ENCODE results near the gene GTF3C1.

GTF3C1 gene

DNA sequence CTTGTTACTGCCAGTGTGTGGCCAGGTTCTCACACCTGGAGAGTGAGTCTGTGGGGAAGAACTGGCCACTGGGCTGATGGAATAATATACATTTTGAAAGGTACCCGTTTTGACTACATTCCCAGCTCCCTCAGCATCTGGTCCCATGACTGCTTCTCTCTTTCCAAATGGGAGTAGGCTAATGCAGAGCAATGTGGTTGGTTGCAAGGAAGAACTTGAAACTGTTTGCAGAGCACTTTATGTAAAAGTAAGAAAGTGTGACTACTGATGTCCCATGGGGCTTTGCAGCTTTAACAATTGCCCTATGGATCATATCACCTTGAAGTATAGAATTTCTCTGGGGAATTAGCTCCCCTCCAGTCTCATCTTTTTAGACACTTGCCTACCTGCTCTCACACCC, 9.2 kb upstream of the GTF3C1 start:
- no peak for DNase-seq

DNA sequence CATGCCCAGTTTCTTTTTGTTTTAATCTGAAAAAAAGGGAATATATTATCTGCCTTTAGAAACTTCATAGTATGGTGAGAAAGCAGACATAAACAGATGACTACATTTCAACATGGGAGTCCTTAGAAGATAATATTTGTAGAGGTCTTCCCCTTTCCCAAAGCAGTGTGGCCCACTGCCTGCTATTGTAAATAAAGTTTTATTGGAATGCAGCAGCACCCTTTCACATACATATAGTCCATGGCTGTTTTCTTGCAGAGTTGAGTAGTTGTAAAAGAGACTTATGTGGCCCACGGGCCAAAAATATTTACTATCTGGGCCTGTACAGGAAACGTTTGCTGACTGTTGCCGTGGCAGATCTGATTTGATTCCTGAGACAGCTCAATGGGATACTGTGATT, 8.7 kb upstream of the GTF3C1 start:
- no peak for DNase-seq

DNA sequence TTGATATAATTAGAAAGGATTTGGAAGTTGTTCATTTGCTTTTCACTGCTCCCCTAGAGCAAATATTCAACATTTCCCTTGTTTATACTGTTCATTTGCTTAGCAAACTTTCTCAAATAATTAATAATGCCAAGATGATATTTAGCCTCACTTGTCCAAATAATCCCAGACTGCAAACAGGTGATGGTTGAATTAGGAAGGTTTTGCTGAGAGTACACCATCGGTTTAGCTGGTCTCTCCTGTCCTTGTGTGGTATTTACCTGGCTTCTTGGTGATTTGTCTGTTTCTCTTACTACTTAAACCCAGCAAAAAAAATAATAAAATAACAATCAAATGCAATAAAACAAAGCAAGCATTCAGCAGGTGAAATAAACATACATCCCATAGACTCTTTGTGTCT, 6.8 kb upstream of the GTF3C1 start:
- no peak for DNase-seq

DNA sequence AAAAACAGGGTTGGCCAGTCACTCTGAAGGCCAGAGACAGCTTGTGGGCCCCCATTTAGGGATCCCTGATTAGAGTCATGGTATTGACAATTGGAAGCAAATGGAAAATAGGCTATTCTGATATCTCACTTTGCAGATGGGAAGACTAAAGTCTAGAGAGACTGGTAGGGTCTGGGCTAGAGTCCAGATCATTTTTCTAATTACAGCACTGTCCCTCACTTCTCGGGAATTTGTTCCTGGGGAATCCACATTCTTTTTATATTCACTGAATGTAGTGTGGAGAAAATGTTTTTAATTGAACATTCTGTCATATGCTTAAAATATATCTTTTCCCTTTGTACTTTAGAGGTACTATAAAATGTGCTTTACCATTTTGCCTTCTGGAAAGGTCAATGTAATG, 1.3 kb upstream of the GTF3C1 start:
- DNase-seq: no peak

DNA sequence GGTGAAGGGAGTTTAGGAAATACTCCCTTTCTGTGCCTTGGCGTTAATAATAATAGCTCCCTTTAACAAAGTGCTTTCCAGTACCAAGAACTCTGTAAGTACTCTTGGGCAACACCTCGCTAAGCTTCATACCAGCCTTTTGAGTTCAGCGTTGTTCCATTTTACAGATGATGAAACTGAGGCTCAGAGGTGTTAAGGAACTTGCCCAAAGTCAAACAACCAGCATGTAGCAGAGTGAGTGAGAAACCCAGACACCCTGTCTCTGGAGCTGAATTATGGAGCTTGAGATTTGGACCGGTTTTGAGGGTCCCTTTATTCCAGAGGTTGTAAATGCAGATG, 838 bp upstream of the GTF3C1 start:
- no peak for DNase-seq

DNA sequence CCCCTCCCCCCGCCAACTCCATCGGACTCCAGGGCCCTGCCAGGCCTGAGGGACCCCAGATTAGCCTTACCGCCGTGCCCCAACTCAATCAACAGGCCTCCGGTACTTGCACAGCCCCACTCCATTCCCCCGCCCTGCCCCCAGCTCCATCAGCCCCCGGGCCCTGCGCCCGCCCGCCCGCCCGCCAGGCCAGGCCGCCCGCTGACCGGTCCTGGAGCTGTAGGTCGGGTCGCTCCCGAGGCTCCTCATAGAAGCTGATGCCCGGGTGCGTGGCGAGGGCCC, 308 bp downstream of the GTF3C1 start:
- no peak for DNase-seq

DNA sequence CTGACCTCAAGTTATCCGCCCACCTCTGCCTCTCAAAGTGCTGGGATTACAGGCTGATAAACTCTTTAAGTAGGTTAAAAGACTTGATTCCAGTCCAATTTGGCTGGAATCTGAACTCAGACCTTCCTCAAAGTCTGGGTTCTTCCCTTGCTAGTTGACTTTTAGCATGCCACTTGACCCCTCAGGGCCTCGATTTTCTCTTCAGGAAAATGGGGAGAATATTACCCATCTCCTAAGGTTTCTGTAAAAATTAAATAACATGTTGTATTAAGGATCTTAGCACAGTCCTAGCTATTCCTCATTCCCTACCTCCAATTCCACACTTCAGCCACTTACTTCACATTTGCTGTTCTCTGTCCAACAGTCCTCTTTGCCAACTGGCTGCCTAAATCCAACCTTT, 1.9 kb downstream of the GTF3C1 start:
- DNase-seq: no peak

DNA sequence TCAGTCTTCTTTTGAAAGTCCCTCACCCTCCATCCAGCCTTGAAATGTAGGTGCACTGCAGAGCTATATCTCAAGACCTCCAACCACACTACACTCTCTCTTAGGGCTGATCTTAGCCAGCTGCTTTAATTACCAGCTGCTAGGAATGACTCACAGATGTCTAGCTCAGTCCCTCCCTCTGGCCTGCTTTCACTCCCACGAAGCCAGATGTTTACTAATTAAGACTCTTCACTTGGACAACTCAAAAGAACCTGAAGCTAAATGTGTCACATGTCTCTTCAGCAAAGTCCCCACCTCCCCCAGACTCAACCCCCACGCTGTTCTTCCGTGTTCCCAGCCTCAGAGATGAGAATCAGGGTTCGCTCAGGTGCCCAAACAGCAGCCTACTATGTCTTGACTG, 2.6 kb downstream of the GTF3C1 start:
- no peak for DNase-seq

DNA sequence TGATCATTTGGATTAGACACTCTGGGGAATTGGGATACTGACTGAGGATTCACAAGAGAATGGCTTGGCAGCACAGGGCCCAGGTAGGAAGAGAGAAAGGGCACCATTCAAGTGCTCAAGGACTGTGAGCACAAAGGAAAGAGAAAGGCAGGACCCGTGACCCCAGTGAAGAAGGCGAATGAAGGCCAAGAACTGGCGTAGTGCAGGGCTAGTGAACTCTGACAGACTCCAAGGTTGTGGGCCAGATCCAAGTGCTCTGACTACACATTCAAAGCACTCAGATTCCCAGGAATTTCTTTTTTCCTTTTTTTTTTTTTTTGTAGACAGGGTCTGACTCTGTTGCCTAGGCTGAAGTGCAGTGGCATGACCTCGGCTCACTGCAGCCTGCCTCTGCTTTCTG, 5.0 kb downstream of the GTF3C1 start:
- no peak for DNase-seq

DNA sequence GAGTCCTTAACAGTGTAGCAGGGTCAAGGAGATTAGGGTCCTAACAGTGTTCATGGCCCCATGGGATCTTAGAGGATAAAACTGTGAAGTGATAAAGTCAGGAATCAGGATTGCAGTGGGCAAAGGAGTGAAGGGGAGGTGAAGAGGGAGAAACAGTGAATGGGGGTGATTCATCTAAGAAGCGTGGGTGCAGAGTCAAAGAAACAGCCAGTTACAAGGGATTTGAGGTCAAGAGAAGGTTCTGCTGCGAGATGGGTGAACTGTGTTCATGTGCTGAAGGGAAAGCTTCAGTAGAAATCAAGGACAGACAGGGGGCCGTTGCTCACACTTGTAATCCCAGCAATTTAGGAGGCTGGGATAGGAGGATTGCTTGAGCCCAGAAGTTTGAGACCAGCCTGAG, 5.9 kb downstream of the GTF3C1 start:
- DNase-seq: no peak

DNA sequence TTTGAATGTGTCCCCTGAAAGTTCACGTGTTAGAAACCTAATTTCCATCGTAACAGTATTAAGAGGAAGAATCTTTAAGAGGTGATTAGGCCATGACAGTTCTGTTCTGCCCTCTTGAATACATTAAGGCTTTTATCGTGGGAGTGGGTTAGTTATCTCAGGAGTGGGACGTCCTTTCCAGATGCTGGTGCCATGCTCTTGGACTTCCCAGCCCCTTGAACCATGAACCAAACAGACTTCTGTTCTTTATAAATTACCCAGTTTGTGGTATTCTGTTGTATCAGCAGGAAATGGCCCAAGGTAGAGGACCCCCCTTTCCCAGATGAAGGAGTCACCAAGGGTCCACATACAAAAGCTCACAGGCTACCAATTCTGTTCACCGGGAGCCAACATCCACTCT, 10.1 kb downstream of the GTF3C1 start:
- DNase-seq: no peak

DNA sequence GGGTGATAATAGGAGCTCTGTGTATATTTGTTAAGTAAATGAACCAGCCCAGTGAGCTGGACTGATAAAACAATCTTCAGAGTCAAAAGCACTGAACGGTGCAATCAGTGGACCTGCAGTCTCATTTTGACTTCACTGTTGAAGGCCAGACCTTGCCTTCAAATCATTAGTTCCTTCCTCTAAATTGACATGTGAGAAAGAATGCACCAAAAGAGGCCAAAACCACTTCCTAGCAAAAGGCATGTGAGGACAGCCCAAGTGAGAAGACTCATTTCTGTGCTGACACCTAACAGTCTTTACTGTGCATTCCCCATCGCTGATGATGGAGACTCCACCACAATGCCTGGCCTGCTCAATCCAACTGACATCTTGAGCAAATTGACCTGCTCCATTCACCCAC, 10.6 kb downstream of the GTF3C1 start:
- DNase-seq: no peak

DNA sequence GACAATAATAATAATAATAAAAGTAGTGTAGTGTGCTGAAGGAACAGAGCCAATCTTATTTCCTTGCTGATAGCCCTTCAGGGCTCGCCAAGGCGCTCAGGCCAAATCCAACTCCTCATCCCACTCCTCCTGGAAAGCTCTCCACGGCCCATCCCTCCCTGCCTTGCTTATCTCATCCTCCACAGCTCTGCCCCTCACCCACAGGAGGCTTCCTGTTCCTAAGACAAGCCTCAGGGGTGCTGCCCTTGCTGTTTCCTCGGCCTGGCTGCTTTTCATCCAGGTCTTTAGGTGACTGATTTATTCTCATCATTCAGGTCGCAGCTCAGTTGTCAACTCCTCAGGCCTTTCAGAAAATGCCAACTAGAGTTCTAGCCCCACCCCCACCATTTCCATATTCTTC, 11.2 kb downstream of the GTF3C1 start:
- DNase-seq: no peak

DNA sequence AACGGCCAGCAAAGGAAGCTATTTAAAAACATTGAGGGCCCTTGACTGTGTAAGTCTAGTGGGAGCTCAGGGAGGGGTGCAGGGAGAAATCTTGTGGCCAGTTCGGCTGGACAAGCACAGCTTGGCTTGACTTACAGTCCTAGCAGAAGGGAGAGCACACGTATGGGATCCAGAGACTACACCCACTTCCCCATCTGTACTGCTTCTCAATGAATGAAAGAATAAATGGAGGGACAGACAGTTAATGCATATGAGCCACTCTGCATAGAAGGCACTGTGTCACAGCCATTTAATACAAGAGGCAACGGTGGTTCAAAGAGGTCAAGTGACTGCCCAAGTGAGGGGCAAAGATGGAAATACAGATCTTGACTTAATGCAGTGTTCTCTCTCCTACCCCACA, 15.5 kb downstream of the GTF3C1 start:
- DNase-seq: no peak

DNA sequence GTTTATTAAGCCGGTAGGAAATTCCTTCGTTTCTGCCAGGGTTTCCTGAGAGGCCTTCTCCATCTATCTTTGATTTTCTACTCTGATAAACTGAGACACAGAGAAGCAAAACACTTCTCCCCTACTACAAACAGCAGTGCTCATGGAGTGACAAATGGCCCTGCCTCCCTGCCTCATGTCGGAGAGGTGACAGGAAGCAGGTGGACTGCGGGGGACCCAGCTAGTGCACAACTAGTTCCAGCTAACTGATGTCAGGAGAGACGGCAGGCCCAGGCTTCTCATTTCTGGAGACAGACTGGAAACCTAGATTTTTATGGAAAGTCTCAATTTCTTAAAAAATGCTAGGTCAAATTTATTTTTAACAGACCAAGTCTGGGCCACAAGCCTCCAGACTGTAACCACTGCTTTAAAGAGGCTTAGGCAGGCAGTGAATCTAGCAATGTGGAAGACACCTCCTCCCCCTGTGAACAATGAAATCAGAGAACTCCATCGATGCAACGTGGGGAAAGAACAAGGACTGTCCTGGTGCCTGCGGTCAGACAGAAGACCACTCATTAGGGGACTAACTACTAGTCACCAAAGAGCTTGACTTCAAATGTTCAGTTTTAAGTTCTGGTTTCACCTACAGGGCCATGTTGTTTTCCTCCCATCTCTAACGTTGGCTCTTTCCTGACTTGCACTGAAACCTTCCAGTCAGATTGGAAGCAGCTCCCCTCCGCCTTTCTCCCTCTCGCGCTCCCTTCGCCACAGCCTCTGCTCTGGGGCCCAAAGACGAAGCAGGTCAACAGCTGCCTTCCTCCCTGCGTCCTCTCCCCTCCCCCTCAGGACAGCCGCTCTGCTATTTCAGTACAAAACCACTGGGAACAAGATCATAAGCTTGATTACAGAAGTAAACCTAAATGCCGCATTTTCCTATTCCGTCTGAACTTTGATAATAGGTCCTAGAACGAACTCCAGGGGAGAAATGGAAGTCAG, 17.6 kb downstream of the GTF3C1 start:
- DNase-seq: no peak

DNA sequence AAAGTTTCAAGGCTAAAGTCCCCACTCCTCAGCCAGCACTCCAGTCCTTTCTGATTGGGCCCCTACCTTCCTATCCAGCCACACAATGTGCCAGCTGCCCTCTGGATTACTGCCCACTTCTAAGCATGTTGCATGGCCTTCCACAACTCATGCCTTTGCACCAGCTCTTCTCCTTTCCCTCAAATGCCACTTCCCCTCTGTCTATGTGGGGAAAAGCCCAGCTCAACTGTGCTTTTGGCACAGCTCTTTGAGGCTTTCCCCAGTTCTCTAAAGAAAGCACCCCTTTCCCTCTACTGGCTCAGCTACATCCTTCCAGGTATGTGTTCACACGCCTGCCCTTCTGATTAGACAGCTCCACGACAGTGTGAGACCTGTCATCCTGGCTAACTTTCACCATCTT, 18.5 kb downstream of the GTF3C1 start:
- DNase-seq: no peak

DNA sequence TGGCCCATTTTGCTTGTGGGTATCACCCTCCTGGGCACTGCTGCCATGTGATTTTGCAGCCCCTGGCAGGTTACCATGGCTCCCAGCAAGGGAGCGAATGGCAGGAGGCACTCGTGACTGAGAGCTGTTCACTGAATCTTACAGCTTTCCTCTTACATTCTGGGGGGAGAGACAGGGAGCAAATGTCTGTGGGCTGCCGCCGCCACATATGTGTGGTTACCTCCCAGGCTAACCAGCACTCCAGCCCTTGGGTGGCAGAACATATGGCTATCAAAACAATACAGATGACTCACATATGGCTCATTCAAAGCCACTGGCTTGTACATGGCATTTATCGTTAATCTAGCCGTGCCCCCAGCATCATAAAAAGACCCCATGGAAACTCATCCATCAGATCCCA, 19.8 kb downstream of the GTF3C1 start:
- no peak for DNase-seq

DNA sequence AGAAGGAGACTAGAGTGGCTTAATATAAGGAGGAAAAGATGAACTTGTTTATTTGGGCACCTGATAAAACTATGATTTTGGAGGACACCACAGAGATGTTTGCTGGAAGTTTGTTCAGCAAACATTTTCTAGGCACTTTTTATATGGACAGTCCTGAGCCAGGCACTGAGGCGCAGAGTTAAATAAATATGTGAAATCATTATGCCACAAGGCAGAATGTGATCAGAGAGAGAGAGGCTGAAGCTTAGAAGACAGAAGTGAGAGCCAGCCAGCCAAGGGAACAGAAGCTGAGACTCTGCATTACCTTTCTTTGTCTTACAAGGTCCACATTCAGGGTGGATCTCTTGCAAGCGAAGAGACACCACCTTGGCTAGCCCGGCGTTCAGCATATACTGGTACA, 21.4 kb downstream of the GTF3C1 start:
- no peak for DNase-seq

DNA sequence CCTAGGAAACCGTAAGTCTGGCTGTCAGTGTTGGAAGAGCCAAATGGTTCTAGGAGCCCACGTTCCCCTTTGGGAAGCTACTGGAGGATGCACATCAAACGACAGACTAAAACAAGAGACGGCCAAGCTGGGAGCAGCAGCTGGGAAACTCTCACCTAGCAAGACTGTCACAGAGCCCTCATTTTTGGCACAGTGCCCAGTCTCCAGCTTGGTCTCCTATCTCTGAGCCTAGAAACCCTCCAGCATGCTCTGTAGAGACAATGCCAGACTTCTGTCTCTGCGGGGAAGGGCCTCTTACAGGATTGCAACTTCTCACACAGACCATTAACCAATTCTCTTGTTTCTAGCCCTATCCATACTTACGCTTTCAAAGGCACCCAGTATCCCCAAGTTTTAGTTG, 23.5 kb downstream of the GTF3C1 start:
- DNase-seq: no peak

DNA sequence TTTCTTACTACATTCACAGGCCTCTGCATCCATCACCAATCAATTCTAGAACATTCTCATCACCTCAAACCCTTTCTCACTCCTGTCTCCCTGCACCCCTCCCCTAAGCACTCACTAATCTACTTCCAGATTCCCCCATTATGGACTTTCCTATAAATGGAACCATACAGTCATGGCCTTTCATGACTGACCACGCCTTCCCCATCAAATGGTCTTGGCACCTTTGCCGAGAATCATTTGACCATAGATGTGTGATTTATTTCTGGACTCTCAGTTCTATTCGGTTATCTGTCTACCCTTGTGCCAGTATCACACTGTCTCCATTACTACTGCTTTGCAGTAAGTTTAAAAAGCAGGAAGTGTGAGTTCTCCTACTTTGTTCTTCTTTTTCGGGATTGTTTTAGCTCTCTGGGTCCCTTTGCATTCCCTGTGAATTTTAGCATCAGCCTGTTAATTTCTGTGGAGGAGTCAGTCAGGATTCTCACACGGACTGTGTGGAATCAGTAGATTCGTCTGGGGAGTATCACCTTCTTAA, 27.5 kb downstream of the GTF3C1 start:
- no peak for DNase-seq

DNA sequence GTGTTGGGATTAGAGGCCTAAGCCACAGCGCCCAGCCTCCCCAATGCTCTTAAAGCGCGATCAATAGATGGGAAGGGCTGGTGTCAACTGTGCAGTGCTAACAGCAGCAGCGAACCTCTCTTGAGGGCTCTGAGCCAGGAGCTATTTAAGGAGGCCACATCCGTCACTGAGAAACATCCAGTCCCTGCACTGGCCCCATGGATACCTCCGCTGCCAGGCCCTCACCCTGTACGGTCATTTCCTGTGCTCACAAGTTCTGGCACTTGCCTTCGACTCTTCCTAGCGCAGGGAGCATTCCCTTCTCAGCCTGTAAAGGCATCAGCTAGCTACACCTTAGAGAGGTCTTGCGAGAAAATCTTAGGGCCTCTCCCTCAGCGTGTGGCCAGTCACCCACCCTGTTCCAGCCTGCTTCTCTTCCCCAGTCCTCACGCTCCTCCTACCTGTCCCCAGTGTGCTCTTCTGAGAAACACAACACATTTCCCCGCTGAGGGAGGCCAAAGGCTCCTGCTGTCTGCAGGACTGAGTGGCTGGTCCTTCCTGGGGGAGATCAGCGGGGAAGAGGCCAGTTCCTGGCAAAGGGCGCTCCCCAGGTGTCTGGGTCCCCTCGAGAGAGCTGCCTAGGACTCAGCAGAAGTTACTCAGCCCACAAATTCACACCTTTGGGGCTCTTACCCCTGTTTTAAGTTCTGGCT, 28.6 kb downstream of the GTF3C1 start:
- DNase-seq: no peak

DNA sequence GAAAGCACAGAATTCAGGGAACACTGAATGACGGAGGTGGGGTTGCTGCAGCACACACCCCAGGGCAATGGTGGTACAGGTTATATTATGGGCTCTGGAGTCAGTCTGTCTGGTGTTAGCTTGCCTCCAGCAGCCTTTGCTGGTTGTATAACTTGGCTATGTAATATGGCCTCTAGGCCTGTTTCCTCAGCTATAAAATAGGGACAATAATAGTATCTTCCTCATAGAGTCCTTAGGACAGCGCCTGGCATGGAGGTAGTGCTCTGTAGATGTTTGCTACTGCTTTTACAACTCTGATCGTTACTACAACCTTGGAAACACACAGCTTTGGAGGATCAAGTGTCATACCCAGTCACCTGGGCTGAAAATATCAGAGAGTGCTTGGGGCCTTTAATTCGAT, 31.5 kb downstream of the GTF3C1 start:
- DNase-seq: no peak

DNA sequence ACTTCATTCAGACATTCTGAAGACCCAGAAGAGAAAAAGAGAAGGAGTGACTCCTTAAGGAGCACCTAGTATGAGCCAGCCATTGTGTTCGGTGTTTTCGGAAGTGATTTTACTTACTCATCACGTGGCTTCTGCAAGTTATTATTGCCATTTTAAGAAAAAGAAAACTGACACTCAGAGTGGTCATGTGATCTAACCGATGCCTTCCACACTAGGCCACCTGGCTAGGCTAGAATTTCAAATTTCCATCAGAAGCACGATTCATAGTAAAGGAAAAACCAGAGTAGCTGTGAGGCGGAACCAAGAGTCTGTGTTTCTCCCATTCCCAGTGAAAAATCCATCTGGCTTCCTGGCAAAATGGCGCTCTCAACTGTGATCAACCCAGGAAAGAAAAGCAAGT, 32.0 kb downstream of the GTF3C1 start:
- DNase-seq: no peak

DNA sequence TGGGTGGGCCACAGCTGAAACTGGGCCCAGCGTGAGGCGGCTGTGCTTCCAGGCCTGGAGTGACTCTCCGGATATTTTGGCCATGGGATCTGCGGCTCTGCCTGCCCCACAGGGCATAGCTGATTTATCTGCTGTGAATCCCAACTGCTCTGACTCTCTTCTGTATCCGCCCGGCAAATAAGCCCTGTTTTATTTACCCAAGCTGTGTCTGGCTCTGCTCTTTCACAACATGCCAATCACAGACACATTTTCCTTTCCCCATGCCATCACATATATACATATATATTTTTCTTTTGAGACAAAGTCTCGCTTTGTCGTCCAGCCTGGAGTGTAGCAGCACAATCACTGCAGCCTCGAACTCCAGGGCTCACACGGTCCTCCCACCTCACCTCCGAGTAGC, 33.3 kb downstream of the GTF3C1 start:
- no peak for DNase-seq
